ENCODE results near the gene SARS1.

- no peak for TF ChIP-seq CTCF (IDR thresholded peaks at IDR 0.05)
- TF ChIP-seq POLR2A (IDR thresholded peaks at IDR 0.05) = no peak
Measured at GRCh38 chr1:109206339-109206738, 7.4 kb upstream of the SARS1 start.

Data from lower leg skin (tissue), 3 donors.